NCI-H2107 (cell line): ENCODE measurements around the gene ENTPD5.
"Not testable (repeated sequence)": the region's sequence is repeated elsewhere in the genome, so short reads cannot be mapped to it uniquely, and the experiment has no call there.

Experiments
- DNase-seq: peaks from one replicate; lab custom pipeline; 2025; lab: John Stamatoyannopoulos, UW

The ENTPD5 gene

GRCh38 chr14:73998726-73999125 lies 20.4 kb downstream of the ENTPD5 start:
- no peak for DNase-seq

GRCh38 chr14:73997944-73998447 lies 21.1 kb downstream of the ENTPD5 start:
- DNase-seq = no peak

- no peak for DNase-seq
Observed at GRCh38 chr14:73997108-73997943, 21.8 kb downstream of the ENTPD5 start.

GRCh38 chr14:73996731-73997107 lies 22.4 kb downstream of the ENTPD5 start:
- DNase-seq = no peak

DNA sequence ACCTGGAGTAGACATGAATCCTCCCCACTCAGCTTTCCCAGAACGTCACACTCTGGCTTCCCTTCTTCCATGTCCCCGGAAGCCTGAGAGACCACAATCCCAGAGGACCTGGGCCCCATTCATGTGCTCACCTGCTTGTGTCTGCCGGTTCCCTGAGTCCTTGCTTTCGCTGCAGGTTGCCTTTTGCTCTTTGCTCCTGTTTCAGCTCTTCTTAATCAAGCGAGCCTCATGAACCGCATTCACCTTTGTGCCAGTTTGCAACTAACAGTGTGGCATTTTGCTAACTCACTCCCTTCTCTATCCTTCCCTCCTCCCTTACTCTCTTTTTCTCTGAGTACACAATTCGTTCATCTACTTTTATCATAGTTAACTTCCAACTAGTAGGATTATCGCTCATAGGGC lies 23.1 kb downstream of the ENTPD5 start:
- peak; percentile 91 for DNase-seq

- DNase-seq = not testable (repeated sequence)
Observed at GRCh38 chr14:73994926-73995325, 24.2 kb downstream of the ENTPD5 start.

DNA sequence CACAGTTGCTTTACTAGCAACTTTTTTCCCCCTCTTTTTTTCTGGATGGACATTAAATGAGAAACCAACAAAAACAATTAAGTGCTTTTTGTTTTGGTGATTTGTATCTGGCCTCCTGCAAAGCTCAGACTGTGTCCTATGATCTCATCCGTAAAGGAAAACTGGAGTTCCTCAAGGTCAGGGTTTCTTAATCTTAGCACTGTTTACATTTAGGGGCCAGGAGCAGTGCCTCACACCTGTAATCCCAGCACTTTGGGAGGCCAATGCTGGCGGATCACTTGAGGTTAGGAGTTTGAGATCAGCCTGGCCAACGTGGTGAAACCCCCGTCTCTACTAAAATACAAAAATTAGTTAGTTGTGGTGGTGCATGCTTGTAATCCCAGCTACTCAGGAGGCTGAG lies 28.0 kb downstream of the ENTPD5 start:
- DNase-seq = no peak

DNA sequence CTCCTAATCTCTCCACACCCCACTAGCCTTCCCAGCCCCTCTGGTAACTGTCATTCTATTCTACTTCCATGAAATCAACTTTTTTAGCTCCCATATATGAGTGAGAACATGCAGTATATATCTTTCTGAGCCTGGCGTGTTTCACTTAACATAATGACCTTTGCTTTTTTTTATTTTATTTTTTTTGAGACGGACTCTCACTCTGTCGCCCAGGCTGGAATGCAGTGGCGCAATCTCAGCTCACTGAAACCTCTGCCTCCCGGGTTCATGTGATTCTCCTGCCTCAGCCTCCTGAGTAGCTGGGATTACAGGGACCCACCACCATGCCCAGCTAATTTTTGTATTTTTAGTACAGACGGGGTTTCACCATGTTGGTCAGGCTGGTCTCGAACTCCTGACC lies 30.4 kb downstream of the ENTPD5 start:
- DNase-seq = not testable (repeated sequence)

DNA sequence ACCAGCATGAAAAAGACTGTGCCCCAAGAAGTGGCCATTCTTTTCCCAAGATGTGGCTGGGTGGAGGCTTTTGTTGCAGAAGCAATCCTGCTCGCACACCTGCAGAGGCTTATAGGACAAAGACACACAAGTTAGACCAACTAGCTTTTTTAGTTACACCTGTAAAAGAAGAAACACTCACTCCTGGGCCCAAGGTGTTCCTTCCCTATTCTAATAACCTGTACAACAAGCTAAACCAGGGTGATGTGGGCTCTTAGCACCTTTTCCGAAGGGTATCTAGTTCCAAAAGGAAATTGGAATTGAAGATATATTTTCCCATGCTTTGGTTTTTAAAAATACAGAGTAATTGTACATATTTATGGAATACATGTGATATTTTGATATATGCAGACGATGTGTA lies 31.0 kb downstream of the ENTPD5 start:
- DNase-seq = no peak

- DNase-seq = no peak
Observed at GRCh38 chr14:73977896-73978295, 41.2 kb downstream of the ENTPD5 start.

- DNase-seq = no peak
Observed at GRCh38 chr14:73976125-73976524, 43.0 kb downstream of the ENTPD5 start.

GRCh38 chr14:73973497-73973896 lies 45.6 kb downstream of the ENTPD5 start:
- peak; percentile 33 for DNase-seq

- no peak for DNase-seq
Observed at GRCh38 chr14:73968885-73969284, 50.2 kb downstream of the ENTPD5 start.

- no peak for DNase-seq
Observed at GRCh38 chr14:73965216-73965615, 53.9 kb downstream of the ENTPD5 start.

DNA sequence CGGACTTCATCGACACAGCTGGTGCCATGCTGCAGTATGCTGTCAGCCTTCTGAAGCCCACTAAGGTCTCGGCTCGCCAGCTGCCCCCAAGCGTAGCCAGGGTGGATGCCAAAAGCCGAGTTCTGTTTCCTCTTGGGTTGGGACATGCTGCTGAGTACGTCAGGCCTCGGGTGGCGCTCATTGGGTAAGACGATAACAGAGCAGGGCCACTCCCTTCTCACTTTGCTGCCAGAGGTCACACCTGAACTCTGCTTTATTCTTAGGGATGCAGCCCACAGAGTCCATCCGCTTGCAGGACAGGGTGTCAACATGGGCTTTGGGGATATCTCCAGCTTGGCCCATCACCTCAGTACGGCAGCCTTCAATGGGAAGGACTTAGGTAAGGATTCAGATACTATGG lies 57.9 kb downstream of the ENTPD5 start:
- no peak for DNase-seq

DNA sequence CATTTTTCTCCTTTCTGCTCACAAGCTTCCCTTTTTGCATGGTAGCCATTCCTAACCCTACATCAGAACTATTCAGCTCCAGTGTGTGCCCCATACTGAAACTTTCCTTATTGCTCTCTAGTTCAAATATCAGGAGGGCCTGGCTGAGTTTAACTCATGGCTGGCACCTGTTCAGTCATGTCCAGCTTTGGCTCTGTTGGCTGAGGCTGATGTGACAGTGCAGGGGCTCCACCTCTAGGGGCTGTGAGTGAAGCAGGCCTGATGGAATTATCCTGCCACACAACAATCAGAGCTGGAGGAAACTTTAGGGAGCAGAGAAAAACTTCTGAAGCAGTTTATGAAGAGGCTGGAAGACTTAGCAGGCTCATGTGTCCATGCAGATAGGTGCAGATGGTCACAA lies 60.5 kb downstream of the ENTPD5 start:
- no peak for DNase-seq

DNA sequence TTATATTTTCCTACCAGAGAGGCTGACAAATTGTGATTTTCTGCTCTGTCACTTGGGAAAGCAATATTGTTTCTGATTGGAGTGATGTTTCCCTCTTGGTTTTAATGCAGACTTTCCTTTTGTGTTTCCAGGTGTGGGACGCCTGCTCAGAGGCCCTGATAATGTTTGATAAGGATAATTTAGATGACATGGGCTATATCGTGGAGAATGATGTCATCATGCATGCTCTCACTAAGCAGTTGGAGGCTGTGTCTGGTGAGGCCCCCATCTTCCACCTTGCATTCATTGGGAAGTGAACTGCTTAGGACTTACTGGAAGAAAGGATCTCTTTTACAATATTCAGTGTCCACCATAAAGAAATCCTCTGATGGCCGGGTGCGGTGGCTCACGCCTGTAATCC lies 63.4 kb downstream of the ENTPD5 start:
- no peak for DNase-seq

DNA sequence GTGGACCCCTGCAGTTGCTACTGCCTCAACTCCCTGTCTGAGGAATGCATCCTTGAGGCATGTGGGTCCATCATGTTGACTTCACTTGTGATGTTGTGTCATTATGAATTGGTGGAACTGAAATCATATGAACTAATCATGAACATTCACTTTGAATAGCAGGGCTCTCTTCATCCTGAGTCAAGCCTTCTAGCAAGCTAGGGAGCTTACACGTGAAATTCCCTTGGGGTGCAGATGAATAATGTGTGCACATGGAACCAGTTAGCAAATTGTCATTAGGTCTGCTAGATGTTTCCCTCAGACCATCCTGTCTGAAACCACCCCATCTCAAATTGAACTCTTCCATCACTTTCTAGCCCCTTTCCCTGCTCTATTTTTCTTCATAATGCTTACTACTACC lies 65.4 kb downstream of the ENTPD5 start:
- DNase-seq = no peak

DNA sequence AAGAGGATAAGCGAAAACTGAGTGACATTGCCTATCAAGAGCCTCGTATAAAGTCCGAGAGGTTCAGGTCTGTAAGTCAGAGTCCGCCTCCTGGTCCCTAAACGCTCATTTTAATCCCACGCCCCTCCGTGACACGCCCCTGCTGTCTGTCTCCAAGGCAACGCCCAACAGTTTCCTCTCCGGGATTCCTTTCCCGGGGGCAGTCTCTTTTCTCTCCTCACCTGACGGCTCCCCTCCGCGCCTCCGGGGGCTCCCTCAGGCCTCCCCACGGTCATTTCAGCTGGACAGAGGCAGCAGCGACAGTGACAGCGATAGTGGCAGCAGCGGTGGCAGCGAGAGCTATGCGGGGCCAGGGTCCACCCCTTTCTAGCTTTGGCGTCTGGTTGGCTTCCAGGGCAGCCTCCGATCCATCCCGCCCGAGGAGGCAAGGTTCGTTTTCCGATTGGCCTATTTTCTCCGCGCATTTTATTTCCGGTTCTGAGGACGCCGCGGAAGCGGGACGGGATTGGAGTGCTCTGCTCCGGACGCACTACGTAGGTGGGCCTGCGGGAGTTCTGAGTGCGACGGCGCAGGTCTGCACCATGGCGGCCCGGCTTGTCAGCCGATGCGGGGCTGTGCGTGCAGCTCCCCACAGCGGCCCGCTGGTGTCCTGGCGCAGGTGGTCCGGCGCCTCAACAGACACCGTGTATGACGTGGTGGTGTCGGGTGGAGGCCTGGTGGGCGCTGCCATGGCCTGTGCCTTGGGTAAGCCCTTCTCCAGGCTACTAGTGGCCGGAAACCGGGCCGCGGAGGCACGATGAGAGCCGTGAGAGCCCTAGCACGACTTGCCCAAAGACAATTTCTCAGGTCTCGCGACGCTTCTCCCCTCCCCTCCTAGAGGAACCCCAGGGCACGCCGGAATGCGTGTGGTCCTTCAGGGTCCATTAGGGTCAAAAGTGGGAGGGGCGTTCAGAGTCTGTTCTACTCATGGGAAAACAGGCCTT lies 69.0 kb downstream of the ENTPD5 start, which contains the start of the genes COQ6 and FAM161B:
TSS of gene COQ6 (plus strand) at position 551 of the 983 bp plus-strand sequence. CDS start at position 582, 31 bp downstream.
TSS of gene FAM161B (minus strand) at position 343 of the 983 bp plus-strand sequence. CDS start at position 275, 68 bp downstream.
- DNase-seq = peak; percentile 99

- no peak for DNase-seq
Observed at GRCh38 chr14:73945159-73945670, 73.9 kb downstream of the ENTPD5 start.

GRCh38 chr14:73944432-73945158 lies 74.5 kb downstream of the ENTPD5 start:
- no peak for DNase-seq
